C4-2B (cell line): ENCODE results near the gene RMDN3.

Source experiments
- H3K27ac ChIP-seq: fragments of 450-650 bp; 2 replicates; pipeline ENCODE4 v1.5.1; 2017
- ZFX ChIP-seq: fragments of 450-650 bp; IDR thresholded peaks from 2 replicates; pipeline ENCODE4 v1.6.1; 2017
- TF ChIP-seq, protein P1 (sequence below): fragments of 450-650 bp; conservative IDR thresholded peaks from 2 replicates; pipeline ENCODE4 v1.5.1; 2017; ENCODE audit warnings: mild to moderate bottlenecking

RMDN3 gene

GRCh38 chr15:40785164-40785563 lies 30.1 kb upstream of the RMDN3 start:
- TF ChIP-seq, protein P1, sequence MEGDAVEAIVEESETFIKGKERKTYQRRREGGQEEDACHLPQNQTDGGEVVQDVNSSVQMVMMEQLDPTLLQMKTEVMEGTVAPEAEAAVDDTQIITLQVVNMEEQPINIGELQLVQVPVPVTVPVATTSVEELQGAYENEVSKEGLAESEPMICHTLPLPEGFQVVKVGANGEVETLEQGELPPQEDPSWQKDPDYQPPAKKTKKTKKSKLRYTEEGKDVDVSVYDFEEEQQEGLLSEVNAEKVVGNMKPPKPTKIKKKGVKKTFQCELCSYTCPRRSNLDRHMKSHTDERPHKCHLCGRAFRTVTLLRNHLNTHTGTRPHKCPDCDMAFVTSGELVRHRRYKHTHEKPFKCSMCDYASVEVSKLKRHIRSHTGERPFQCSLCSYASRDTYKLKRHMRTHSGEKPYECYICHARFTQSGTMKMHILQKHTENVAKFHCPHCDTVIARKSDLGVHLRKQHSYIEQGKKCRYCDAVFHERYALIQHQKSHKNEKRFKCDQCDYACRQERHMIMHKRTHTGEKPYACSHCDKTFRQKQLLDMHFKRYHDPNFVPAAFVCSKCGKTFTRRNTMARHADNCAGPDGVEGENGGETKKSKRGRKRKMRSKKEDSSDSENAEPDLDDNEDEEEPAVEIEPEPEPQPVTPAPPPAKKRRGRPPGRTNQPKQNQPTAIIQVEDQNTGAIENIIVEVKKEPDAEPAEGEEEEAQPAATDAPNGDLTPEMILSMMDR: no peak
- TF ChIP-seq ZFX: no peak

DNA sequence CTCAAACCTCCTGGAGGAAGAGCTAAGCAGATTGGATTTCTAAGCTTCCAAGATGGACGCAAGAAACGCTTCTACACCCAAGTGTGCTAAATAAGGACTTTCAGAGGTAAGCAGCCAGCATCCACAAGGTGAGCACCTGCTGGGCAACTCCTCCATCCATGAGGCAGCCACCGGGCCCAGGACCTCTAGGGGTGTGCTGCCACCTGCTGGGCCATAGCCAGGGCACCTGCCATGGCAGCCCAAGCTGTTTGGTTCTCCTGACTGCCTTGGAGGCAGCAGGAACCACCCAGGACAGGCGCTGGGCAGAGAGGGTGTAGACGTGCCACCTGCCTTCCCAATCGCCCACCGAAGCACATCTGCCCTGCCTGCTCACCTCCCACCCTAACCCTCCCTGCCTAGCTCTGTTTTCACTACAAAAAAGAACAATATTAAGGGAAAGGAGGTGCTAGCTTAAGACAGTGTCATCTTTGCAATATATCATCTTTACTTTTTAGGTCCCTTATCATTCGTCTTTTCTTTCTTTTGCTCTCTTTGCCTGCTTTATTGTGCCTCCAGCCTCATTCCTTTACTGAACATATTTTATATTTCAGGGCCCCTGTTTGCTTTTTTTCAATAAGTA lies 27.7 kb upstream of the RMDN3 start:
- H3K27ac ChIP-seq: no peak overlapping the region
- no peak for TF ChIP-seq ZFX
- TF ChIP-seq, protein P1: peak; percentile 90

More at GRCh38 chr15:40785164-40785563, 30.1 kb upstream of the RMDN3 start:
- H3K27ac ChIP-seq: peak overlapping the region; percentile 87

DNA sequence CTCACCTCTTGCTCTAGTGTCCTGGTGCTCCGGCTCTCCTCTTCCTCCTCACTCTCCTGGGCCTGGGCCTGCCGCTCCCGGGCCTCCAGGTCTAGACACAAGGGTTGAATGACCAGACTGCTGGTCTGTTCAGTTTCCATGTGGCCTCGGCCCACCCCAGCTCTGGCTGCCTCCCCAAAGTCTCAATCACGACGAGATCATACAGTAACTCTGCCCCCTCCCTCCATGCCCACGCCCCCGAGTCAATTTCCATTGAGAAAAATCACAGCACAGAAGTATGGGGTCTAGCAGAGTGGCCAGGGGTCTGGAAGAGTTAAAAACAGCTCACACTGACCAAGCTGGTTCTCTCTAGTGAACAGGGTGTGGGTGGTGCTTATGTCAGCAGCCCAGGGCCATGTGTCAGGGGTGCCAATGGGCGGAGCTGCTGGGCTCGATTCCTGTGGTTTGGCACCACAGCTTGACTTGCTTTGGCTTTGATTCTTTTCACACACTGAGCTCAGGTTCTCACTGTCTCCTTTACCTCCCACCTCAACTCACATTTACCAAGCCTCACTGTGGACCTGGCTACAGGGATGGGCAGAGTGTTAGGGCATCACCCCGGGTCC lies 21.6 kb upstream of the RMDN3 start:
- peak overlapping the region; percentile 72 for H3K27ac ChIP-seq

GRCh38 chr15:40775740-40776536 lies 20.9 kb upstream of the RMDN3 start:
- peak overlapping the region; percentile 72 for H3K27ac ChIP-seq
- no peak for TF ChIP-seq ZFX
- TF ChIP-seq, protein P1: no peak

More for the DNA sequence above, 21.6 kb upstream of the RMDN3 start:
- TF ChIP-seq ZFX: no peak

GRCh38 chr15:40775007-40775406 lies 20.0 kb upstream of the RMDN3 start:
- TF ChIP-seq ZFX: no peak
- TF ChIP-seq, protein P1: no peak
- H3K27ac ChIP-seq: no peak overlapping the region

- TF ChIP-seq, protein P1: no peak
- no peak for TF ChIP-seq ZFX
- no peak overlapping the region for H3K27ac ChIP-seq
These were observed 18.8 kb upstream of the RMDN3 start for GRCh38 chr15:40773902-40774301.

DNA sequence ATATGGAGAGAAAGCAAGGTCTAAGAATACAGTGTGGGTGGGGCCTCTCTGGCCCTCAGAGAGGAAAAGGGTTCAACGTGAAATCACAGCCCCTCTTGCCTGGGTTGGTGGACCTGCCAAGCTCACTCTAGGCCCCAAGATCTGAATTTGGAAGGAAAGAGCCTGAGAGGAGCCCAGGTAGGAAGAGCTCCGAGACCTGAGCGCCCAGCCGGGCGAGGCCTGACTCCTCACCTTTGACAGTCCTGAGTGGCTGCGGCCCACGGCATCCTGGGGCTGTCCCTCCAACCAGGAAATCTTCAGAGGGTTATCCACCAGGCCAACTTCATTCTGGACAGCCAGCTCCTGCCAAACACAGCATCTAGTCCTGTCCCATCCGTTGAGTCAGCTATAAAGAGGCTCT lies 18.4 kb upstream of the RMDN3 start:
- H3K27ac ChIP-seq: no peak overlapping the region
- TF ChIP-seq, protein P1: no peak
- TF ChIP-seq ZFX: no peak
